Liver (tissue), 9 donors: ENCODE data around the gene PADI3. TPM values are rescaled to one million over a fixed set of nuclear protein-coding genes. Genes with fewer than 3 reads are reported as not detected.

Source experiments
- DNase-seq: peaks from one replicate; pipeline ENCODE4 v3.0.0-alpha.2; 2017; ENCODE audit warnings: low spot score
- H3K27ac ChIP-seq, 2 donors: one replicate each; pipeline ENCODE4 v1.7.0; 2013; ENCODE audit warnings: inconsistent platforms in 2 of 2, low read length in 2 of 2, control low read depth in 1 of 2, low read depth in 1 of 2, mild to moderate bottlenecking in 1 of 2
- H3K27me3 ChIP-seq, 4 donors: one replicate each; pipeline versions ENCODE4 v1.6.1 to v1.7.0; 2013; ENCODE audit warnings: low read length in 3 of 4, inconsistent platforms in 1 of 4, mild to moderate bottlenecking in 1 of 4, moderate library complexity in 1 of 4; ENCODE audit not compliant: control insufficient read depth in 4 of 4, insufficient read depth in 4 of 4
- H3K36me3 ChIP-seq, 4 donors: one replicate each; pipeline versions ENCODE4 v1.6.1 to v1.7.0; 2013; ENCODE audit warnings: low read length in 3 of 4, mild to moderate bottlenecking in 3 of 4, low read depth in 1 of 4, moderate library complexity in 1 of 4; ENCODE audit not compliant: control insufficient read depth in 4 of 4, insufficient read depth in 3 of 4
- H3K4me1 ChIP-seq, 4 donors: one replicate each; pipeline versions ENCODE4 v1.6.1 to v1.7.0; 2013; ENCODE audit warnings: low read length in 3 of 4, mild to moderate bottlenecking in 3 of 4, moderate library complexity in 1 of 4; ENCODE audit not compliant: control insufficient read depth in 4 of 4, insufficient read depth in 4 of 4
- H3K4me3 ChIP-seq, 3 donors: one replicate each; pipeline versions ENCODE4 v1.6.1 to v1.7.0; 2013; ENCODE audit warnings: low read length in 3 of 3, control low read depth in 1 of 3, low read depth in 1 of 3, mild to moderate bottlenecking in 1 of 3
- H3K9ac ChIP-seq, 2 donors: one replicate each; pipeline ENCODE4 v1.7.0; 2013; ENCODE audit warnings: low read length in 2 of 2, mild to moderate bottlenecking in 2 of 2, moderate library complexity in 2 of 2, control low read depth in 1 of 2, low read depth in 1 of 2
- H3K9me3 ChIP-seq, 4 donors: one replicate each; pipeline versions ENCODE4 v1.6.1 to v1.7.0; 2013; ENCODE audit warnings: low read length in 3 of 4; ENCODE audit not compliant: control insufficient read depth in 4 of 4
- ATF3 ChIP-seq: IDR thresholded peaks from 2 replicates; pipeline ENCODE4 v1.6.1; 2016; ENCODE audit warnings: antibody characterized with exemption
- CTCF ChIP-seq: fragments of 150-350 bp; IDR thresholded peaks from 2 replicates; pipeline ENCODE4 v1.5.1; 2017; ENCODE audit warnings: improper control_type of control experiment, low read depth, low read length; ENCODE audit not compliant: missing input control
- EGR1 ChIP-seq, 2 donors: IDR thresholded peaks; 2 replicates each; pipeline ENCODE4 v1.6.1; 2016 to 2018; ENCODE audit warnings: antibody characterized with exemption in 2 of 2, low read depth in 2 of 2
- FOXA1 ChIP-seq: IDR thresholded peaks from 2 replicates; pipeline ENCODE4 v1.6.1; 2016; ENCODE audit warnings: antibody characterized with exemption
- FOXA2 ChIP-seq: IDR thresholded peaks from 2 replicates; pipeline ENCODE4 v1.6.1; 2016; ENCODE audit warnings: antibody characterized with exemption
- GABPA ChIP-seq, 2 donors: IDR thresholded peaks in 1 of 2; conservative IDR thresholded peaks in 1 of 2; 2 replicates each; pipeline ENCODE4 v1.6.1; 2016; ENCODE audit warnings: antibody characterized with exemption in 2 of 2, mild to moderate bottlenecking in 1 of 2, moderate library complexity in 1 of 2
- HNF4A ChIP-seq, 2 donors: conservative IDR thresholded peaks; 2 replicates each; pipeline ENCODE4 v1.6.1; 2016; ENCODE audit warnings: antibody characterized with exemption in 2 of 2, mild to moderate bottlenecking in 2 of 2
- HNF4G ChIP-seq: IDR thresholded peaks from 2 replicates; pipeline ENCODE4 v1.6.1; 2016; ENCODE audit warnings: antibody characterized with exemption
- JUND ChIP-seq, 2 donors: IDR thresholded peaks; 2 replicates each; pipeline ENCODE4 v1.6.1; 2016; ENCODE audit warnings: antibody characterized with exemption in 2 of 2
- MAX ChIP-seq: IDR thresholded peaks from 2 replicates; pipeline ENCODE4 v1.6.1; 2016; ENCODE audit warnings: antibody characterized with exemption
- NR2F2 ChIP-seq: IDR thresholded peaks from 2 replicates; pipeline ENCODE4 v1.6.1; 2016; ENCODE audit warnings: antibody characterized with exemption
- RAD21 ChIP-seq, 2 donors: IDR thresholded peaks; 2 replicates each; pipeline ENCODE4 v1.6.1; 2016; ENCODE audit warnings: antibody characterized with exemption in 2 of 2, mild to moderate bottlenecking in 2 of 2
- REST ChIP-seq: IDR thresholded peaks from 2 replicates; pipeline ENCODE4 v1.6.1; 2016; ENCODE audit warnings: antibody characterized with exemption, mild to moderate bottlenecking
- RXRA ChIP-seq, 2 donors: IDR thresholded peaks; 2 replicates each; pipeline ENCODE4 v1.6.1; 2017 to 2018; ENCODE audit warnings: antibody characterized with exemption in 2 of 2, mild to moderate bottlenecking in 1 of 2
- SP1 ChIP-seq: IDR thresholded peaks from 2 replicates; pipeline ENCODE4 v1.6.1; 2018; ENCODE audit warnings: antibody characterized with exemption, mild to moderate bottlenecking
- TAF1 ChIP-seq: conservative IDR thresholded peaks from 2 replicates; pipeline ENCODE4 v1.6.1; 2016; ENCODE audit warnings: antibody characterized with exemption, mild to moderate bottlenecking
- YY1 ChIP-seq: IDR thresholded peaks from 2 replicates; pipeline ENCODE4 v1.6.1; 2016; ENCODE audit warnings: antibody characterized with exemption, mild to moderate bottlenecking
- ZBTB33 ChIP-seq: IDR thresholded peaks from 2 replicates; pipeline ENCODE4 v1.6.1; 2016; ENCODE audit warnings: antibody characterized with exemption
- WGBS: extraction: QIAGEN DNeasy Blood & Tissue Kit; methylation state at CpG from one replicate; pipeline ENCODE4 v1.1.7; 2013; 5-methylcytosine and 5-hydroxymethylcytosine counted together
- polyA plus RNA-seq, 2 donors: library from polyadenylated mRNA; stranded (reverse) in 1 of 2; unstranded in 1 of 2; fragments of 200-250 nt in 1 of 2; fragments of >200 nt in 1 of 2; fragmentation: Nextera tagmentation in 1 of 2; extraction: Ambion mirVana in 1 of 2; gene quantifications; one replicate each; pipeline versions ENCODE4 v1.2.1 to v1.2.3, GENCODE V29; 2013 to 2015
- total RNA-seq, 2 donors: library from RNA; depleted of rRNA; stranded (reverse); fragments of >200 nt; gene quantifications; one replicate each; pipeline ENCODE4 v1.2.3, GENCODE V29; 2014
- donor health status: healthy.
- donor health status: healthy.
- donor health status: healthy.
- donor health status: healthy.
- donor health status: healthy.

Gene PADI3
- total and polyA plus RNA-seq, 4 donors, result not detected

GRCh38 chr1:17307329-17307728 lies 58.4 kb downstream of the PADI3 start:
- TF ChIP-seq JUND (IDR thresholded peaks at IDR 0.05) (no peak), RAD21 (IDR thresholded peaks at IDR 0.05) (no peak), FOXA2 (no peak), TAF1 (no peak), MAX (no peak), NR2F2 (no peak), FOXA1 (no peak), ZBTB33 (no peak), HNF4G (no peak), GABPA (IDR thresholded peaks at IDR 0.05 in 1 of 2, conservative IDR thresholded peaks at IDR 0.05 in 1 of 2) (no peak), YY1 (no peak), RXRA (IDR thresholded peaks at IDR 0.05) (no peak), REST (no peak), ATF3 (no peak), CTCF (no peak), SP1 (no peak), EGR1 (IDR thresholded peaks at IDR 0.05; ENCODE audit: low read depth in 2 of 2) (no peak), HNF4A (conservative IDR thresholded peaks at IDR 0.05) (no peak)
- H3K27me3 ChIP-seq, result peaks cover 0 to 7% (median 2%) of the 10 kb centered on the region in 4 donors
- no peaks in the 10 kb centered on the region for H3K36me3 ChIP-seq
- no peak for DNase-seq
- 79% methylated on average over 6 of the region's 6 CpGs for WGBS
- H3K9me3 ChIP-seq, result peaks cover 0 to 1% (median 0%) of the 10 kb centered on the region in 4 donors
- H3K27ac ChIP-seq, result no peak overlapping the region
- H3K4me1 ChIP-seq, result no peaks in the 10 kb centered on the region
- H3K9ac ChIP-seq, result no peak overlapping the region
- H3K4me3 ChIP-seq, result no peak overlapping the region
